ENCODE data around the gene AZGP1.
"Not testable (repeated sequence)": the region's sequence is repeated elsewhere in the genome, so short reads cannot be mapped to it uniquely, and the experiment has no call there.

The AZGP1 gene

GRCh38 chr7:99992330-99993038, 16.7 kb upstream of the AZGP1 start:
- H3K36me3 ChIP-seq (replicated peaks; ENCODE audit: insufficient read depth, low read length), result no peaks in the 10 kb centered on the region
- peak overlapping the region; percentile 3; the same call in 1 of the 2 replicates for H3K4me2 ChIP-seq (ENCODE audit: low read depth, low read length)
- no peaks in the 10 kb centered on the region for H3K79me2 ChIP-seq (ENCODE audit: low read length)
- no peak overlapping the region for H3K4me3 ChIP-seq (ENCODE audit: low read length)
- no peak overlapping the region for H3K9ac ChIP-seq (ENCODE audit: low read length)
- H4K20me1 ChIP-seq (ENCODE audit: insufficient read depth, low read length), result no peaks in the 10 kb centered on the region
- no peak overlapping the region for H3K27ac ChIP-seq (ENCODE audit: low read length)
- H3K27me3 ChIP-seq (replicated peaks; ENCODE audit: insufficient read depth, low read length), result peaks cover 29% of the 10 kb centered on the region; the same call in 1 of the 2 replicates
- no peak overlapping the region for H2AFZ ChIP-seq (ENCODE audit: low read length)
- no peaks in the 10 kb centered on the region for H3K9me3 ChIP-seq (replicated peaks; ENCODE audit: insufficient read depth, low read length)
- no peak for DNase-seq
- 0 out of 2 replicates have a peak, but pooled peaks cover 4% of the 10 kb centered on the region for H3F3A ChIP-seq (ENCODE audit: insufficient read depth, low read length)
- no peak for TF ChIP-seq EZH2phosphoT487 (IDR thresholded peaks at IDR 0.05; ENCODE audit: low read length)
- TF ChIP-seq EZH2 (optimal IDR thresholded peaks at IDR 0.05; ENCODE audit: low read depth, low read length), result no peak
- TF ChIP-seq, protein P1, sequence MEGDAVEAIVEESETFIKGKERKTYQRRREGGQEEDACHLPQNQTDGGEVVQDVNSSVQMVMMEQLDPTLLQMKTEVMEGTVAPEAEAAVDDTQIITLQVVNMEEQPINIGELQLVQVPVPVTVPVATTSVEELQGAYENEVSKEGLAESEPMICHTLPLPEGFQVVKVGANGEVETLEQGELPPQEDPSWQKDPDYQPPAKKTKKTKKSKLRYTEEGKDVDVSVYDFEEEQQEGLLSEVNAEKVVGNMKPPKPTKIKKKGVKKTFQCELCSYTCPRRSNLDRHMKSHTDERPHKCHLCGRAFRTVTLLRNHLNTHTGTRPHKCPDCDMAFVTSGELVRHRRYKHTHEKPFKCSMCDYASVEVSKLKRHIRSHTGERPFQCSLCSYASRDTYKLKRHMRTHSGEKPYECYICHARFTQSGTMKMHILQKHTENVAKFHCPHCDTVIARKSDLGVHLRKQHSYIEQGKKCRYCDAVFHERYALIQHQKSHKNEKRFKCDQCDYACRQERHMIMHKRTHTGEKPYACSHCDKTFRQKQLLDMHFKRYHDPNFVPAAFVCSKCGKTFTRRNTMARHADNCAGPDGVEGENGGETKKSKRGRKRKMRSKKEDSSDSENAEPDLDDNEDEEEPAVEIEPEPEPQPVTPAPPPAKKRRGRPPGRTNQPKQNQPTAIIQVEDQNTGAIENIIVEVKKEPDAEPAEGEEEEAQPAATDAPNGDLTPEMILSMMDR (IDR thresholded peaks at IDR 0.05; ENCODE audit: low read length), result no peak
- H3K4me1 ChIP-seq (ENCODE audit: low read length), result no peaks in the 10 kb centered on the region
- no peaks in the 10 kb centered on the region for H3K9me2 ChIP-seq (replicated peaks; ENCODE audit: insufficient read depth, low read length)

GRCh38 chr7:99991543-99991942, 15.7 kb upstream of the AZGP1 start:
- not testable (repeated sequence) for H3K79me2 ChIP-seq (ENCODE audit: low read length); H3K9ac ChIP-seq (ENCODE audit: low read length); H3K27ac ChIP-seq (ENCODE audit: low read length); DNase-seq; H2AFZ ChIP-seq (ENCODE audit: low read length); H3K9me2 ChIP-seq (replicated peaks; ENCODE audit: insufficient read depth, low read length); H3K4me3 ChIP-seq (ENCODE audit: low read length); H3K9me3 ChIP-seq (replicated peaks; ENCODE audit: insufficient read depth, low read length); H3K36me3 ChIP-seq (replicated peaks; ENCODE audit: insufficient read depth, low read length); H3F3A ChIP-seq (ENCODE audit: insufficient read depth, low read length); H3K4me1 ChIP-seq (ENCODE audit: low read length); H3K4me2 ChIP-seq (ENCODE audit: low read depth, low read length); H4K20me1 ChIP-seq (ENCODE audit: insufficient read depth, low read length)
- peaks cover 25% of the 10 kb centered on the region; the same call in 1 of the 2 replicates for H3K27me3 ChIP-seq (replicated peaks; ENCODE audit: insufficient read depth, low read length)

DNA sequence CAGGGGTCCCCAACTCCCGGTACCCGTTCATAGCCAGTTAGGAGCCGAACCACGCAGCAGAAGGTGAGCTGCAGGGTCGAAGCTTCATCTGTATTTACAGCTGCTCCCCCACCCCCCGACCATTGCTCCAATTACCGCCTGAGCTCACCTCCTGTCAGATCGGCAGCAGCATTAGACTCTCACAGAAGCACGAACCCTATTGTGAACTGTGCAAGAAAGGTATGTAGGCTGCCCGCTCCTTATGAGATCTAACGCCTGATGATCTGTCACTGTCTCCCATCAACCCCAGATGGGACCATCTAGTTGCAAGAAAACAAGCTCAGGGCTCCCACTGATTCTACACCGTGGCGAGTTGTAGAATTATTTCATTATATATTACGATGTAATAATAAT, 14.6 kb upstream of the AZGP1 start:
- no peaks in the 10 kb centered on the region for H3K79me2 ChIP-seq (ENCODE audit: low read length)
- no peak overlapping the region for H3K27ac ChIP-seq (ENCODE audit: low read length)
- H3K4me1 ChIP-seq (ENCODE audit: low read length), result no peaks in the 10 kb centered on the region
- no peak overlapping the region for H3K4me3 ChIP-seq (ENCODE audit: low read length)
- H3K27me3 ChIP-seq (replicated peaks; ENCODE audit: insufficient read depth, low read length), result peaks cover 31% of the 10 kb centered on the region
- no peak overlapping the region for H3K4me2 ChIP-seq (ENCODE audit: low read depth, low read length)
- H3F3A ChIP-seq (ENCODE audit: insufficient read depth, low read length), result no peaks in the 10 kb centered on the region
- no peak overlapping the region for H3K9ac ChIP-seq (ENCODE audit: low read length)
- no peaks in the 10 kb centered on the region for H3K9me2 ChIP-seq (replicated peaks; ENCODE audit: insufficient read depth, low read length)
- TF ChIP-seq, protein P1 (IDR thresholded peaks at IDR 0.05; ENCODE audit: low read length), result no peak
- no peak for TF ChIP-seq EZH2phosphoT487 (IDR thresholded peaks at IDR 0.05; ENCODE audit: low read length)
- no peak for TF ChIP-seq EZH2 (optimal IDR thresholded peaks at IDR 0.05; ENCODE audit: low read depth, low read length)
- no peak for DNase-seq
- H3K36me3 ChIP-seq (replicated peaks; ENCODE audit: insufficient read depth, low read length), result no peaks in the 10 kb centered on the region
- no peaks in the 10 kb centered on the region for H4K20me1 ChIP-seq (ENCODE audit: insufficient read depth, low read length)
- H3K9me3 ChIP-seq (replicated peaks; ENCODE audit: insufficient read depth, low read length), result no peaks in the 10 kb centered on the region
- no peak overlapping the region for H2AFZ ChIP-seq (ENCODE audit: low read length)

GRCh38 chr7:99987846-99988245, 12.0 kb upstream of the AZGP1 start:
- no peak for DNase-seq
- H3K4me1 ChIP-seq (ENCODE audit: low read length), result no peaks in the 10 kb centered on the region
- H4K20me1 ChIP-seq (ENCODE audit: insufficient read depth, low read length), result no peaks in the 10 kb centered on the region
- H3K79me2 ChIP-seq (ENCODE audit: low read length), result no peaks in the 10 kb centered on the region
- H3K27me3 ChIP-seq (replicated peaks; ENCODE audit: insufficient read depth, low read length), result peaks cover 40% of the 10 kb centered on the region
- no peak overlapping the region for H3K4me2 ChIP-seq (ENCODE audit: low read depth, low read length)
- TF ChIP-seq EZH2 (optimal IDR thresholded peaks at IDR 0.05; ENCODE audit: low read depth, low read length) (no peak), EZH2phosphoT487 (IDR thresholded peaks at IDR 0.05; ENCODE audit: low read length) (no peak)
- TF ChIP-seq, protein P1 (IDR thresholded peaks at IDR 0.05; ENCODE audit: low read length), result no peak
- no peaks in the 10 kb centered on the region for H3K36me3 ChIP-seq (replicated peaks; ENCODE audit: insufficient read depth, low read length)
- no peak overlapping the region for H3K27ac ChIP-seq (ENCODE audit: low read length)
- no peaks in the 10 kb centered on the region for H3F3A ChIP-seq (ENCODE audit: insufficient read depth, low read length)
- H3K9me2 ChIP-seq (replicated peaks; ENCODE audit: insufficient read depth, low read length), result no peaks in the 10 kb centered on the region
- no peak overlapping the region for H3K9ac ChIP-seq (ENCODE audit: low read length)
- no peaks in the 10 kb centered on the region for H3K9me3 ChIP-seq (replicated peaks; ENCODE audit: insufficient read depth, low read length)
- no peak overlapping the region for H3K4me3 ChIP-seq (ENCODE audit: low read length)
- no peak overlapping the region for H2AFZ ChIP-seq (ENCODE audit: low read length)

DNA sequence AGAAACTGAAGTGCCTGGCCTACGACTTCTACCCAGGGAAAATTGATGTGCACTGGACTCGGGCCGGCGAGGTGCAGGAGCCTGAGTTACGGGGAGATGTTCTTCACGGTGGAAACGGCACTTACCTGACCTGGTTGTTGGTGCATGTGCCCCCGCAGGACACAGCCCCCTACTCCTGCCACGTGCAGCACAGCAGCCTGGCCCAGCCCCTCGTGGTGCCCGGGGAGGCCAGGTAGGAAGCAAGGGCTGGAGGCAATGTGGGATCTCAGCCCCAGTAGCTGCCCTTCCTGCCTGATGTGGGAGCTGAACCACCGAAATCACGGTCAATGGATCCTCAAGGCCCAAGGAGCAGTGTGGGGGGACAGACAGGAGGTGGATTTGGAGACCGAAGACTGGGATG, 11.5 kb upstream of the AZGP1 start:
- H3F3A ChIP-seq (ENCODE audit: insufficient read depth, low read length); H3K79me2 ChIP-seq (ENCODE audit: low read length); H3K9ac ChIP-seq (ENCODE audit: low read length); DNase-seq; H2AFZ ChIP-seq (ENCODE audit: low read length); H3K4me1 ChIP-seq (ENCODE audit: low read length); H3K9me2 ChIP-seq (replicated peaks; ENCODE audit: insufficient read depth, low read length); H3K27ac ChIP-seq (ENCODE audit: low read length); H3K9me3 ChIP-seq (replicated peaks; ENCODE audit: insufficient read depth, low read length); H3K4me2 ChIP-seq (ENCODE audit: low read depth, low read length); H3K36me3 ChIP-seq (replicated peaks; ENCODE audit: insufficient read depth, low read length); H4K20me1 ChIP-seq (ENCODE audit: insufficient read depth, low read length); H3K4me3 ChIP-seq (ENCODE audit: low read length): not testable (repeated sequence)
- peaks cover 43% of the 10 kb centered on the region for H3K27me3 ChIP-seq (replicated peaks; ENCODE audit: insufficient read depth, low read length)

Measured in MM.1S (cell line).